Kasumi-1 (cell line): ENCODE results near the gene TEX2.
"Not testable (repeated sequence)": the region's sequence is repeated elsewhere in the genome, so short reads cannot be mapped to it uniquely, and the experiment has no call there.

ENCODE experiments used
- DNase-seq, 2 experiments: peaks; one replicate each; lab custom pipeline; 2025; lab: John Stamatoyannopoulos, UW

The TEX2 gene

DNA sequence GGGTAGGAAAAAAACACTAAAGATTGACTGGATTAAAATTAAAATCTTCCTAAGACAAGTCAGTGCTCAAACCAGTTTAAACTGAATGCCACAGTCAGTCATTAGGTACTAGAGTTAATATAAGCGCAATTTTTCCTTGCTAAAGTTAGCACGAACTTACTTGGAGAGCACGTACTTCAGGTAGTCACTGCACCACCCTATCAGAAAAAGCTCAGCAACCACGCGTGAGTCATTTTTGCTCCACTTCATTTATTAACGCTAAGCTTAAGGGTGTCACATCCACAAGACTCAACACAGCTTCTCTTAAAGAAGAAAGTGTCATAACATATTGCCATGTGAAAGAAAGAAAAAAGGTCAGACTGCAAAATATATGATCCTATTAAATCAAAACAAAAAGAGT lies 53.1 kb downstream of the TEX2 start:
- DNase-seq, result no peak

DNA sequence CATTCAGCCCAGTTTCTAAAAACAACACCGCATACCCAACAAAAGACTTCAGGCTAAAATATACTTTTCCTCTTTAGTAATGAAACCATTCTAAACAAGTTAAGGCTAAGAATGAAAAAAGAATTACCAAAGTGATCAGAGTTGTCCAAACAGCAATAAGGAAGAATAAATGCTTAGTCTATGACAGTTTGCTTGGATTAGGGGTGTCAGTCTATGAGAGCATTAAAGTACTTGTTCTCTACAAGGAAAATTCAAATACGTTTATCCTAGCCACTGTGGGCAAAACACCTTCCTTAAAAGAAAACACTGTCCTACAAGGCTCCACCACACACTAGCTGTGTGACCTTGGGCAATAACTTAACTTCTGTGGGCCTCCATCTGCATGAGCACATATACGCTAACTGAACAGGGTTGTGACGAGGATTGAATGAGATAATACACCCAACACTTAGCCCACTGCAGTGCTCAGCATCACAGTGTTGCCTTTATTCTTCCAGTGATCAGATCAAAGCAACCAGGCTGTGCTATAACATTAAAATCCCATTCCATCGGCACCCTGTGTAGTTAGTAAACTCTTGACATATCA lies 53.6 kb downstream of the TEX2 start:
- no peak for DNase-seq

DNA sequence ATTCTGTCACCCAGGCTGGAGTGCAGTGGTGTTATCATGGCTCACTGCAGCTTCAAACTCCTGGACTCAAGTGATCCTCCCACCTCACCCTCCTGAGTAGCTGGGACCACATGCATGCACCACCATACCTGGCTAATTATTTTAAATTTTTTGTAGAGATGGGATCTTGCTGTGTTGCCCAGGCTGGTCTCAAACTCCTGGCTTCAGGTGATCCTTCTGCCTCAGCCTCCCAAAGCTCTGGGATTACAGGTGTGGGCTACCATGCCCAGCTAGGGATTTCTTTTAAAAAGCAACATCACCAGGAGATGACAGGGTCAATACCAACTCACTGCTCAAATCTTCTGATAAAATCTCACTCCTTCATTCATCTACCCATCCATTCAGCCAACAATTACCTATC lies 54.4 kb downstream of the TEX2 start:
- not testable (repeated sequence) for DNase-seq

DNA sequence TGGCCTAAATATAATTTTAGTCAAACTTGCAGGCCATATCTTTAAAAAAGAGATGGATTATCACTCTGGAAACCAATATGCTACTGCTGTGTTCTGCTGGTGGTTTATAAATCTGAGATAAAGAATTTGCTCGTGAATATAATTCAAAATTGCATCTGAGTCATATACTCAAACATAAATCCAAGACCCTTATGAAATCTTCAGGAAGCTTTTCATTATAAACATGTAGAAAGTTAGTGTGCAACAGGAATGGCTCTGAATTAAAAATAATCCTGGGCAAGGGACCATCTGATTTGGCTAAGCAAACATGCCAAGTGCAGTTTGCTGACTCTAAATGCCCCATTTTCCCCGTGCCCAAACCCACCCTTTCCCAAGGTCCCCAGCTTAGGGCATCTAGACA lies 57.3 kb downstream of the TEX2 start:
- DNase-seq, result no peak

DNA sequence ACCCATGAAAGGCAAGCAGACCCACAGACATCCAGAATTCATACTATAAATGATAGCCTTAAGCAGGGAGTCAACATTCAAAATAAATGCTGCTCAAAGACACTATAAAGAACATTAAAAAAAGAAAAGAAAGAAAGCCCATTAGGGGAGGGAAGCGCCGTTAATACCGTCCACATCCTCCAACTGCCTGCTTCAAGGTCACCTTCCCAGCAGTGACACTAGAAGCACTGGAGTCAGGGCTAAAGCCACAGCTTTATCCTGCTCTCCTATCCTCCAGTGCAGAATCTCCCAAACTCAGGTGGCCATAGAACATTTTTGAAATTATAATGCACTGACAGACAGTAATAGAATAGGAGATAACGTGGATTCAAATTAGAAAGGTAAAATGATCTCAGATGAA lies 59.4 kb downstream of the TEX2 start:
- DNase-seq, result no peak

DNA sequence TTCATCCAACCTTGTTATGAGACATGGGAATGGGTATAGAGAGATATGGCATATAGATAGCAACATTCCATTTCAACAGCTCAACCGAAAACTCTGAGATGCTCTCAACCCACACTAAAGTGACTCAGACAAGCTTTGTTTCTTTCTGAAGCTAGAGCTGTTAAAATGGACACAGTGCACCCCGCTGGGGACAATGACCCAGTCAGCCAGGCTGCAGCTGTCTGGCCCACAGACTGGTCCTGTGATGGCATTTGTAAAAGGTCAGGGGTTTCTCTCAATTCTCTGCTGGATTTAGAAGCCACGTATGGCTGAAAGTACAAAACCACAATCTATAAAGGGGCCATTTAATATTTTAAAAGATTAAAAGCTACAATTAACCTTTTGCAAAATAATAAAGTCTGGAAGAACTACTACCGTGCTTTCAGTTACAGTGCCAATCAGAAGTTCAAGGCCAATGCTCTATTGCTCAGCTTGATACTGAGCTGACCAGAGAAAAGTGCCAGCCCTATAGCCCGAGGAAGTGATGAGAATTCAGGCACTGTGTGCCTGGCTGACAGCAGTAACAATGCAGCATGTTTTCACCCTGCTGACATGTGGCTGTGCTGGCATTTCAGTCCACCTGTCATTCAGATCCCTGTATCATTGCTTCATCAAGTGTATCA lies 60.2 kb downstream of the TEX2 start:
- no peak for DNase-seq

DNA sequence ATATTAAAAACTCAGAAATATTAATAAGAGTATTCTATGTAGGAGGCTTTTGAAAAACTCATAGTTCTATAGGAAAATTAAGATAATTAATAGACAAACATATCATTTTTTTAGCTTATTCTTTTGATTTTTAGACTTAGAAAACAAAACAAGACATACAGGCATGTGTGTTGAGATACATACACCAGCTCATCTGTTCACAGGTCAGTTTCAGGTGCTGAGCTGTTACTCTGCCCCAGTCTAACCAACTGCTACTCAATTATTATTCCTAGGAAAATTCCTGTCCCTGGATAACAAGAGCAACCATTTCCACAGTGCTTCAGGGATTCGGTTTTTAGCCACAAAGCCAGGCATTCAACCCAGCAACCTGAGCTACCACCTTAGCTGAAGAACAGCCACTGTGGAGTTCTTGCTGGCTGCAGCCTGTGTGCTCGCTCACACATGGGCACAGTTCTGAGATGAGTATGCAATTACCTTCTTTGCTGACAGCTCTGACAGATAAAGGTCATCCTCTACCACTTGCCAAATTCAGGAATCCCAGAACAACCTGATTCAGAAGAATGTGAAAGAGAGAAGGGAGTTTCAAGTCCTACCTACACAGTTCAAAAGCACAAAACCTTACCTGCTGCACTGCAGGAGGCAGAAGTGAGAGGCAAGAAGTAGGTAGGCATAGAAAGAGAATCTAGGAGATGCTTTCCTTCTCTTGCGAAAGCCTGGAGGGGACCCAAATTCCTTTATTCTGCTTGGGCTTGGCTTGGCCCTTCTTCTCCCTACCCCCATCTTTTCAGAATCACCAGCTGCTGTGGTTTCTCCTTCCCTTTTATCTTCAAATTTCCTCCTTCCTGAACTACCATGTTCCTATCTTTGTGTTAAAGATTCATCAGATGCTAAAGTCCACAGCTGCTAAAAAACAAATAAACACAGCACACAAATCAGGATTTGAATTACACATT lies 62.7 kb downstream of the TEX2 start:
- DNase-seq, result peak; percentile 25 to 40

DNA sequence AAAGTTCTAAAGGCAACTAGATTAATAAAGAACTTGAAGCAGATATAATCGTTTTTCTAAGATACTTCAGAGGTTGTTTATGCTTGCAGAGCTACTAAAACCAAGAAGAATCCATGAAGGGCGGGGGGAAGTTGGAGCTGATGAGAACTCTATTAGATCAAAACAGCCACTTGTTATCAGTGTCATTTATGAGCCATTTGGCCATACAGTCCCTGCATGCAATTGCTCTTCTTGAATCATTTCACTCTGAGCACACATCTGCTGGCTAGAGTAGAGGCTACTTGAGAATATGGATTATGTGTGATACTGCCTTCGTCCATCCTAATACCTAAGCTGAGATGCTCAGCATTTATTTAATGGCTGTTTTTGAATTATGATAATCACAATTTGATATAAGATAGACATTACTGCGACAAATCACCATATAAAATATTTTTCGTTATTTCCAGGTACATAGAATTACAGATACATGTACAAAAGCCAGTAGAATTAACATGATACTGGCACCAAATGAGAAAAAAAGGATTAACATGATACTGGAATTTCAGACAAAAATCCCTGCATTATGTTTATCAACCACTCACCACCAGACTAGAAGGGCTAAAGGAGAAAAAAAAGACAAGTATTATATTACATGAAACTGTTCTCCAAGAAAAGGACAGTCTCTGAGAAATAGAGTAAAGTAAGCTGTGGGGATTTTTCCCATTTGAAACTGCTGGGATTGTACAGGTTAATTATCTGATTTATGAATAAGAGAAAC lies 64.5 kb downstream of the TEX2 start:
- DNase-seq, result no peak

DNA sequence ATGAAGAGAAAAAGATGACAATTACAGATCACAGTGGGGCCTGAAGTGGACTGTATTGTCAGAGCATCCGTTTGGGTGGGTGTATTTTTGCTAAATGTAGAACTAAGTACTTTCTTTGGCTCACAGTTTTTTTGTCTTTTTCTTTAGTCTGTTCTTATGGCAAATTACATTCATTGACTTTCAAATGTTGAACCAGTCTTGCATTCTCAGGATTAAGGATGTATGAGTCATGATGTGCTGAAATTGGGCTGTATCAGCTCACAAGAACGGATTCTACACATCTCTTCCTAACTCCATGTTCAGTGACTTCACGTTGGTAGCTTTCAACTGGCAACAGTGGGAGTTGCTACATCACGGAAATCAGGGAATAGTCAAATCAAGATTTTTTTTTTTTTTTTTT lies 66.5 kb downstream of the TEX2 start:
- no peak for DNase-seq

DNA sequence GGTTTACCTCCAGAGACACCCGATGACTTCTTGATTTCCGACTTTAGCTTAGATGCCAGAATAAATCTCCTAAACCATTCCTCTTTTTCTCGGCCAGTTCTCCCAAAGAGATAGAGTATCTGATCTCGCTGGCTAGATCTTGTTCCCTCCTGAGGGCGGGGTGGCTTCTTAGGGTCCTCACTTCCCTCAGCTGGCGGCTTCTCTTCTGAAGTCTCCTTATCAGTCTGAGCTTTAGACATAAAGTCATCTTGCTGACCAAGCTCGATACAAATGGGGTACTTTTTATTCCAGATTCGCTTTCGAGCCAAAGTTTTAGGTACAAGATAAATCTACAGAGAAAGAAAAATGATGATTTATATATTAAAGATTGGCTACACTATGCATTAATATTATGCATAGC lies 69.5 kb downstream of the TEX2 start:
- no peak for DNase-seq

DNA sequence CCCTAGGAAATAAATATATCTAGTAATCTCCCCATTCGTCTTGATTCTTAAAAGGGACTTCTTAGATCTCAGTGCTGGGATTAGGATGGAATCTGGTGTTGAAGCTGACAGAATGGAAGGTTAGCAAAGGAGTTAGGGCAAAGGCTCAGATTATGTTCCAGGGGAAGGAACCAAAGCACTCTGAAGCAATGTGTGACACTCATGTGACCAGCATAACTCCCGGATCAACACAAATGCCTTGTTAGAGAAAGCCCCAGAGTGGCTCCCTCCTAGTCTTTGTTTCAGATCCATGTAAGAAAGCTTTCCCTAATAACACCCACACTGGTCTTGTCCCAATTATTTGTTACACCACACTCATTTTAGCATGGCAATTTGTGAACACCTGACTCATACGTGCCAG lies 70.5 kb downstream of the TEX2 start:
- DNase-seq, result no peak

DNA sequence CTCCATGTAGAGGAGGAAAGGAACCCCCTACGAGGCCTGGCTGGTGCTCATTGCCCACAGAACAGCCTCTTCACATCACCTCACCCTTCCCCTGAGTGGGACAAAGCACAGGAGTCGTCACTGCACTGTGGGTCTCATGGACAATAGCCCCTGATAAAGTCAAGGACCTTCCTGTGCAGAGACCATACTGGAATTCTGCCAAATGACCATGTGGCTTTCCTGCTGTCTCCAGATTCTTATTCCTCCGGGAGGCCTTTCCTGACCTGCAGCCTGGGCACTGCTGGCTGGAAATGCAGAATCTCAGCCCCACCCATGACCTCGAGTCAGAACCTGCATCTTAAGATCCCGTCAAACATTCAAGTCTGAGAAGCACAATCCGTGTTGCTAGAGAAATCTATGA lies 72.6 kb downstream of the TEX2 start:
- DNase-seq, result no peak

DNA sequence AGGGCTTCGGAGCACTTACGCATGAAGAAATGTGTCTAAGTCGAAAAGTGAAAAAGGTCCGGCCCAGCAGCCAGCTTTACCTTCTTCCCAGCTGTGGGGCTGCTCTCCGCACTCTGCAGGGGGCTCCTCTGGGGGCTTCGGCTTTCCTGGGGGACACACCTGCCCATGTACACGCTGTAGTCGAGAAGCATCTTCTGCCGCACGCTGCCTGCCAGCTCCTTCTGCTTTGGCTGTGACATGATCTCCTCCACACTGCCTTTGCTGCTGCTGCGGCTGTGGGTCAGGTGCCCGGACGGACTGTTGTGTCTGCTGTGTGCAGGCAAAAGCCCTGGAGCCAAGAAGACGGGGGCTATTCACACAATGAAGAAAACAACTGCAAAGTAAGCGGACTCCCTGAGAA lies 75.0 kb downstream of the TEX2 start:
- no peak for DNase-seq

DNA sequence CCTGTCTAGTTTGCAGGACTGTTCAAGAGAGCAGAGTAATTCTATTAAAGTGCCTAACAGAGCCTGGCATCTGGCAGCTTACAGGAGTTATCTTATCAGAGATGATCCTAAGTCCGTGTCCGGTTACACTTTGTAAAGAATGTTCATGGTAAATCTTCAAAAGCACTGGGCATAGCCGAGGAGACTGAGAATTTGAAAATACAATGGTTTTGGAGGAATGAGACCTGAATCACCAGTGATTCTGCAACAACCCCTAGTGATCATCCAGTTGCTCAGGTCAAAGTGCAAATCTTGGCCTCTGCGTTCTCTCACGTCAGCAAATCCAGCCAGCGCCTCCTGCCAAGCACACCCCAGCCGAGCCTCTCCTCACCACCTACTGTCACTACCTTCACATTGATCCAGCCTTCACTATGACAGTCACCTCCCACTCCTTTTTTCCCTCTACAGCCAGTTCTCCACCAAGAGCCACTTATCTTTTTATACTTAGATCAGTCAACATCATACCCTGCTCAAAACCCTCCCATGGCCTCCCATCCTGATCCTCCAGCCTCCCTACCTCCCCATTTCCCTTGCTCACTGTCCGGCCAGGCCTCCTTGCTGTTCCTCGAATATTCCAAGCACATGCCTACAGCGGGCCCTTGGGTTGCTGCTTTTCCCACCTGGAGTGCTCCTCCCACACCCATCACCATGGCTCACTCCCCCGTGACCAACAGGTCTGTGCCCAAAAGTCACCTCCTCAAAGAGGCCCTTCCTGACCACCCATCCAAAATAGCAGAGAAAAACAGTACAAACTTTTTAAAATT lies 75.8 kb downstream of the TEX2 start:
- DNase-seq, result no peak

DNA sequence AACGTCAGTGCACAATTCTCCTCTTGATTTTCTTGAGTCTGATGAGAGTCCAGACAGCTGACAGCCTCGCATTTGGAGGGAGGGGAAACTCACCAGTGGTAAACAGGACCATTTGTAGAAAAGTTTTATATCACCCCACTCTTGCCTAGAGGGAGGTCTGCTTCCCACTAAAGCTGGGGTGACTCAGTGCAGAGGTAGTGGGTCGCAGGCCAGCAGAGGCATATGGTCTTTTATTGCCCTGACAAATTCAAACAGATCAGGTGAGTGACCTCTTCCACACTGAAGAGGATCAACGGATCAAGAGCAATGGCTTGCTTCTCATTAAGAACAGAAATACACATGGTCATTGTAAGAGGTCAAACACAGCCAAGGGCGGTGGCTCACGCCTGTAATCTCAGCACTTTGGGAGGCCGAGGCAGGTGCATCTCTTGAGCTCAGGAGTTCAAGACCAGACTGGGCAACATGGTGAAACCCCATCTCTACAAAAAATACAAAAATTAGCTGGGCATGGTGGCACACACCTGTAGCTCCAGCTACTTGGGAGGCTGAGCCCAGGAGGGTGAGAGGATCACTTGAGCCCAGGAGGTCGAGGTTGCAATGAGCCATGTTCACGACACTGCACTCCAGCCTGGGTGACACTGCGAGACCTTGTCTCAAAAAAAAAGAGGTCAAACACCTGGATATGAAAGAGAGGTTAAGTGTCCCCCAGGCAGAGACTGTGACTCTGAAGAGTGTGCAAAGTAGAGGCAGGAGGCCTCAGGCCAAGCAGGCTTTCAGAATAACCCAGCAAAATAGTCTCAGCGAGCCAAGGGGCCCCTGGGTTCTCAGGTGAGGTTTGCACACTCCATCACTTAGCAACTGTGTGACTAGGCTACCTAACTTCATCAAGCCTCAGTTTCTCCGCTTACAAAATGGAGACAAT lies 76.6 kb downstream of the TEX2 start:
- DNase-seq, result no peak

DNA sequence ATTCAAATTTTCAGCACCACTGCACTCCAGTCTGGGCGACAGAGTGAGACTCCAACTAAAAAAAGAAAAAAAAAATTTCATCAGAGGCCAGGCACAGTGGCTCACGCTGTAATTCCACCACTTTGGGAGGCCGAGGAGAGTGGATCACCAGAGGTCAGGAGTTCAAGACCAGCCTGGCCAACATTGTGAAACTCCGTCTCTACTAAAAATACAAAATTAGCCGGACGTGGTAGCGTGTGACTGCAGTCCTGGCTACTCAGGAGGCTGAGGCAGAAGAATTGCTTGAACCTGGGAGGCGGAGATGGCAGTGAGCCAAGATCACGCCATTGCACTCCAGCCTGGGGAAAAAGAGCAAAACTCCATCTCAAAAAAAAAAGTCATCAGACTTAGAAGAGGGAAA lies 77.5 kb downstream of the TEX2 start:
- DNase-seq, result not testable (repeated sequence)

DNA sequence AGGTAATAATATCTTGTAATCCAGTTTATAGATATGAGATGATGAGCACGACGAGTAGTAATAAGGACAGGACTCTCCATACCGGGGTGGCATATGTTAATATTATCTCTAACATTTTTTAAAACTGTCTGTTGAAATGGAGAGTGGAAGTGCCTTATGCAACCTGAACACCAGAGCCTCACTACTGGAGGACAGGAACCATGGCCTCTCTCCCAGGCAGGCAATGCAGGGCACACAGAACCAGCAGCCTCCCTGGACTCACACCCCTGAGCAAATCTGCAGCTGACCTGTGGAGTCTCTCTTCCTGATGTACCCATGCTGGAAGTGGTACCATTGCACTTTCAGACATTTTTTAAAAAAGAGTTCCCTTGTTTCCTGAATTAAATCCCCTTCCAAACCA lies 78.0 kb downstream of the TEX2 start:
- DNase-seq, result no peak

DNA sequence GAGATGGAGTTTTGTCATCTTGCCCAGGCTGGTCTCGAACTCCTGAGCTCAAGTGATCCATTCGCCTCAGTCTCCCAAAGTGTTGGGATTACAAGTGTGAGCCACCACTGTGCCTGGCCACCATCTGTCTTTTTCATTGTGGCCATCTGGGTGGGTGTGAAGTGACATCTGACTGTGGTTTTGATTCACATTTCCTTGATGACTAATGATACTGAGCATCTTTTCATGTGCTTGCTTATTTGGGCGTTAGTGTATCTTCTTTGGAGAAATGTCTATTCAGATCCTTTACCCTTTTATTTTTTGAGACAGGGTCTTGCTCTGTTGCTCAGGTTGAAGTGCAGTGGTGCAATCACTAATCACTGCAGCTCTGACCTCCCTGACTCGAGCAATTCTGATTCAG lies 79.2 kb downstream of the TEX2 start:
- no peak for DNase-seq

DNA sequence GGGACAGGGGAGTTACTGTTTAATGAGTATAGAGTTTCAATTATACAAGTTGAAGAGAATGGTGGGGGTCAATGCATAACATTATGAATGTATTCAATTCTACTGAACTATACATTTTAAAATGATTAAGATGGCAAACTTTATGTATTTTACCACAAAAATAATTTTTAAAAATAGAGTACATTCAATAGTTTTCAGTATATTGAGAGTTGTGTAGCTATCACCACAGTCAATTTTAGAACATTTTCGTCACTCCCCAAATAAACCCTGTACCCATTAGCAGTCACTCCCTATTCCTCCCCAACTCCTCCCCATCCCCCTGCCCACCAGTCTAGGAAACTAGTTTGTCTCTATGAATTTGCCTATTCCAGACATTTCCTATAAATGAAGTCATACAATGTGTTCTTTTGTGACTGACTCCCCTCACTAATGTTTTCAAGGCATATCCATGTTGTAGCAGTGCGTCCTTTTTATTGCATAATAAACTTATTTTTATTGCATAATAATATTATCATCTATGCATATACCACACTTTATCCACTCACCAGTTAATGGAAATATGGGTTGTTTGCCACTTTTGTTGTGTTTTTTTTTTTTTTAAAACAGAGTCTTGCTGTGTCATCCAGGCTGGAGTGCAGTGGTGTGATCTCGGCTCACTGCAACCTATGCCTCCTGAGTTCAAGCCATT lies 80.6 kb downstream of the TEX2 start:
- DNase-seq, result no peak
